Adrenal gland (tissue), 5 donors: Measurements from ENCODE around the gene TMEM38A.

Source experiments
- CTCF ChIP-seq, 6 experiments: fragments of 450-650 bp in 4 of 6; fragments of 200-600 bp in 2 of 6; sonication (generic) in 1 of 6; IDR thresholded peaks; 1 replicate in 5 of 6; 2 replicates in 1 of 6; pipeline versions ENCODE4 v1.5.1 to v1.8.0; 2016 to 2021; ENCODE audit warnings: antibody characterized with exemption in 6 of 6, mild to moderate bottlenecking in 2 of 6, moderate library complexity in 1 of 6
- POLR2A ChIP-seq, 2 donors: fragments of 450-650 bp; IDR thresholded peaks; one replicate each; pipeline ENCODE4 v1.6.1; 2017; ENCODE audit warnings: antibody characterized with exemption in 2 of 2, mild to moderate bottlenecking in 2 of 2, moderate library complexity in 1 of 2
- donor health status: DM: no; HTN: no; CAD: no.

GRCh38 chr19:16641695-16642094 is 19.2 kb upstream of the TMEM38A start:
- TF ChIP-seq CTCF (IDR thresholded peaks at IDR 0.05): no peak
- no peak for TF ChIP-seq POLR2A (IDR thresholded peaks at IDR 0.05)
